GM19035 (cell line): ENCODE results near the gene SAMD4B.
A peak's percentile ranks its signal among the peaks of the same experiment; 100 is the strongest.

Experiments used
- ATAC-seq: cut with Tn5 transposase; IDR thresholded peaks from one replicate; pipeline ENCODE4 v1.9.1; 2021; ENCODE audit not compliant: unreplicated experiment

SAMD4B gene

DNA sequence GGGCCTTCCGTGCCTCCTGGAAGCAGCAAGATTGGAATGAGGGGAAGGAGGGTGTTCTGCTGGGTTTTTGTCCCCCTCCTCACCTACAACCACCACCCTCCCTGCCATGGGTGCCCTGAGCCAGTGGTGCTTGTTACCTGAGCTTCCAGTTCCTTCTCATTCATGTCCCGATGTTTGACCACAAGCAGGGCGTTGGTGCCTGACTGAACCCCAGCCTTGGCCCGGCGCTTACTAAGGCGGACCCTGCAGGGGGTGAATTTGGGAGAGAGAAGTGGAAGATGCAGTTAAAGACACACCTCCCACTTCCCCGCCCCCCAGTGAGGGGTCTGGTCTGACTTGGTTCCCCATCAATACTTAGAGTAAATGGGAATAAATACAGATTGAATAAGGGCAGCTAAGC, 44.3 kb downstream of the SAMD4B start:
- no peak for ATAC-seq

DNA sequence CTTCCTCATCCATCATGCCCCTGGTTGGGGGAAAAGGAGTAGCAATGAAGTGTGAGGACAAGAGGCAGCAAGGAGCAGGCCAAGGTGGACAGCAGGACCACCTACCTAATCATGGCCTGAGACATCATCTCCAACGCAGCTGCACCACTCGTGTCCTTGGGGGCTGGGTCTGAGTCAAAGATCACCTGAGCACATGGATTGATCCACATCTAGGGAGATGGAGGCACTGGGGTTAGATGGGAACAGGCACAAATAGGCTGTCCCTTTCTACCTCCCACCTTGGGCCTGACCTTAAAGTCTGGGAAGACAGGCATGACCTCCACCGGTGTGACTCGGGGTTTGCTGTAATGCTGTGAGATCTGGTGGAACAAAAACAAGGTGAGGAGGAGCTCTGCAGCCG, 46.4 kb downstream of the SAMD4B start:
- no peak for ATAC-seq

DNA sequence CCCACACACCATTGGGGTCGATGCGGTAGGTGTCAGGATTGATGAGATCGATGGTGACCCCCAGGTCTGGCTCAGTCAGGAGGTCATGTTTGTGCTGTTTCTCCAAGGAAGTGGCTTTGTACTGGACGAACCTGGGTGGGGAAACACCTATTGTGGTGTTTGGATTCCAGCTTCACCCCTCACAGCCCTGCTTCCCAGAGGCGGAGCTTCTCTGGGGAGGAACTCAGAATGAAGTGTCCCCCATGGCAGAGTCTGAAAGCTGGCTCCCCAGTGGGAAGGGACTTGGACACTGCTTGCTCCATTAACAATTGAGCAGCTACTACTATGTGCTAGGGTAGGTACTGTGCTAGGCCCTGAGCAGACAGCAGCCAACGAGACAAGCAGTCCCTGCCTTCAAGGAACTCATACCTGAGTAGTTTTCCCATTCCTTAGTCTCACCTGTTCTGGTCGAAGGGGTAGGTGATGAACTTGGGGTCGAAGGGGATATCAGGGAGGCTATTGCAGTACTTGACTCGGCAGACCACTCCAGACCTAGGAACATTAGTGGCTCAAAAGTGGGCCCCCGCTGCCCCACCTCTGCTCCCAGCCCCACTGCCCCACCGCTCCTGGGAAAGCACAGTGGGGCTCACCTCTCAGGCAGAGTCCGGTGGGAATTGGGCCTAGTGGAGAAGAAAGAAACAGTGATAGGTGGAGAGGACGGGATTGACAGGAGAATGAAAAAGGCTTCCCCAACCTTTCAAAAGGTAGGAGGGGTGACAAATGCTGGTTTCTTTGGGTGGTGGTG, 47.6 kb downstream of the SAMD4B start:
- ATAC-seq: no peak

DNA sequence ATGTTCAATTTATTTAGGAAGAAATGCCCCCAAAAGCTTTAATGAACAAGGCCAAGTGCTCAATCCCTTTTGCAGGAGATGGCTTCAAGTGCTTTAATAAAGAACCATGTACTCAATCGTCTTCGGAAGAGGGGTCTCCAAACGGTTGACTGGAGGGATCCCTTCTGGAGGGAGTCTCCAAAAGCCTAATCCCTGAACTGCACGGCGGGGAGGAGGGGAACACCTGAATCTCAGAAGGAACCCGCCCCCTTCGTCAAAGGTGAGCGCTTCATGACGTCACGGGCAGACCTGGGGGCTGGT, 48.2 kb downstream of the SAMD4B start:
- no peak for ATAC-seq

DNA sequence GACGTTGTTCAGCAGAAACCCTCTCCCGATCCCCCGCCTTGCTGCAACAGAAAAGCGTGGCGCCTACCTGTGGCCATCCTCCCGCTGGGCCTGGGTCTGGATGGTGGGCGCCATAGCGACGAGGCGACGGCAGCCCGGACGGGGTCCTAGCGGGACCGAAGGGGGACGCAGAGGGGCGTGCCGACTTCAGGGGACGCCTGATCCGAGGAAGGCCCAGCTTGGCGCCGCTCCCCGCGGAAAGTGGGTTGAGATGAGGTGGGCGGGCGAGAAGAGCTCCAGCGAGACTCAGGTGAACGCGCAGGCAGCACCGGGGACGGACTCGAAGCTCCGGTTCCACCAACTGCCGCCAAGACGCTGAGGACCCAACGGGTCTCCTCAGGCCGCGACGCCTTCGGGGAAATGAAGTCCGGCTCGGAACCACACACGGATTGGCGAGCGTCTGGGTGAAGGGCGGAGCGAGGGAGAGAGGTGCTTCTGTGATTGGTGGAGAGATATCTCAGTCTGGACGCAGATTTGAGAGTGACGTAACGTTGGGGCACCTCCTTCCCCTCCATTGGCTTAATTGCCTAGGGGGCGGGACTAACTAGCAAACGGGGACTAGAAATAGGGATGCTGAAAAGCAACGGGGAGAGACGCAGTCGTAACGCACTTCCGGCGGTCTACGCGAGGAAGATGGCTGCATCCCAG, 48.7 kb downstream of the SAMD4B start, which contains the start of the genes MED29 and PAF1:
Gene MED29 (plus strand): TSS at position 628 of the 687 bp plus-strand sequence. CDS start 45 bp downstream, at position 673.
Gene PAF1 (minus strand): TSS at position 356 of the 687 bp plus-strand sequence. CDS start 242 bp downstream, at position 114.
- ATAC-seq: peak; percentile 93

DNA sequence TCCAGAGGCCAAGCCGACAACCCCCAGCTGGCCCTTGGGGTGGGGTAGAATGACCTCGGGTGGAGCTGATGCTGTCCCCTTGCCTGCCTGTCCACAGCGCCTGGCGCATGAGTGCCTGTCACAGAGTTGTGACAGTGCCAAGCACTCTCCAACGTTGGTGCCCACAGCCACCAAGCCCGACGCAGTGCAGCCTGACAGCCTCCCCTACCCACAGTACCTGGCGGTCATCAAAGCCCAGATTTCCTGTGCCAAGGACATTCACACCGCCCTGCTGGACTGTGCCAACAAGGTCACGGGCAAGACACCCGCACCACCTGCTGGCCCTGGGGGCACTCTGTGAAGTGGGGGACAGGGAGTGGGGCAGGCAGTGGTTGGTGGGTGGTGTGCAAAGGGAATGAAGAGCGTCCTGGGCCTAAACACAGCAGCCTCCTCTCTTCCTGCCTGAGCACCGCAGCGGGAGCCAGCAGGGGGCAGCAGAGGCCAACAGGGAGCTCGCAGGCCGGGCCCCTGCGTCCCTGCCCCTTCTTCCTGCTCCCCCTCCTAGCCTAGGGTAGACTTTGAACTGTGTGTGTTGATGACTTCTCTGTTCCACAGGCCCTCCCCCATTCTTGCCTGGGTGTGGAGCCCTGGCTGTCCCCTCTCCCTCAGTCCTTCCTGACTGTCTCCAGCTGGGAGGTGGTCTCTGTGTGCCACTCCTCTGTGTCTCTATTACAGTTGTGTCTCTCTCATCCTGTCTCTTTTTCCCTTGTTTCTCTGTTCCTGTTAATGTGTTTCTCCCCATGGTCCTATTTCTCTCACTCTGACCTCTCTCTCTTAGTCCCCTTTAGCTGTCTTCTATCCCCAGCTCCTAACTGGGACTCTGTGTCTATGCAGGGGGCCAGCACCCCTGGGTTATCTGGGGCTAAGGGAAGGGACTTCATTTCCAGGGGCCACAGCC, 55.4 kb downstream of the SAMD4B start:
- ATAC-seq: no peak

DNA sequence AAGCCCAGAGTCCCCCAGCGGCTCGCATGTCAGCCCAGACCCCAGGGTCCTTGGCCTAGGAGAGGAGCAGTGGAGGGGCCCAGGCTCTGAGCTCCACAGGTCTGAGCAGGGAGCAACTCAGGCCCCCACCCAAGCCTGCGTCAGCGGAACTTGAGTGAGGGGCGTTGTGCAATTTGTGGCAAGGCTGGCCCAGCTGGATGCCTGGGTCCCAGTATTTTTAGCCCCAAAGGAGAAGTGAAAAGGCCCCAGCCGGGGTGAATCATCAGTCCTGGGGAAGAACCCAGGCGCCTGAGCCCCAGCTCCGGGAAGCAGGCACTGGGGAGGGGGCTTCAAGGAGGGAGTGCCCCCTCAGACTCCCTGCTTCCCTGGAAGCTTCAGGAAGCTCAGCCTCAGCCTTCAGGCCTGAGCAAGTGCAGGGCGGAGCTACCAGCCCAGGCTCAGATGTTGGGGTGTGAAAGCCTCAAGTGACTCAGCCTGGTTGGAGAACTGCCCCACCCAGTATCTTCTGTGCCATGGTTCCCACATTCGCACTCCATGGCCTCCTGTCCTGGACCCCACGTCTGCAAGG, 56.2 kb downstream of the SAMD4B start:
- ATAC-seq: no peak

DNA sequence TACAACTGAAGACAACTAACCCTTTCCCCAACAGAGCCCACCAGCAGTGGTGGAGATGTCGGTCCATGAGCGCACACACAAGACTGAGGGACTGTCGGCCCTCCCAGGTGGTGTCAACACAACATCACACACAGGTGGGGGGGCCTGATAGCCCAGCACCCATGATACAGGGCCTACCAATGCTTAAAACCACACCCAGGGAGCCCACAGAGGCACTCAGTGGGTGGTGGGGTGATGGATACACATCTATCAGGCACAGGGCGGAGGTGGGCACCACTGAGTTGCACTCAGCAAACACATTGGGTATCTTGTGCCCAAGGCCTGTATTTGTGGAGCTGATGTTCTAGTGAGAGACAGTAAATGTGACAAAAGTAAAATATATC, 57.4 kb downstream of the SAMD4B start:
- ATAC-seq: no peak

DNA sequence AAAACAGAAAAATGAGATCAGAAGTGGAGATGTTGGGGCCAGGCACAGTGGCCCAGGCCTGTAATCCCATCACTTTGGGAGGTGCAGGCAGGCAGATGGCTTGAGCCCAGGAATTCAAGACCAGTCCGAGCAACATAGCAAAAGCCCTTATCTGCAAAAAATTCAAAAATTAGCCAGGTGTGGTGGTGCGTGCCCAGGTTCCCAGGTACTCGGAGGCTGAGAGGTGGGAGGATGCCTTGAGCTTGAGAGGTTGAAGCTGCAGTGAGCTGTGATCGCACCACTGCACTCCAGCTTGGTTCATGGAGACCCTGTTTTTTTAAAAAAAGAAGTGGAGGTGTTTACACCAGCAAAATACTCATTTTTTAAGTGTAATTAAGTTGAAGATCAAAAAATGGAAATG, 57.8 kb downstream of the SAMD4B start:
- no peak for ATAC-seq

DNA sequence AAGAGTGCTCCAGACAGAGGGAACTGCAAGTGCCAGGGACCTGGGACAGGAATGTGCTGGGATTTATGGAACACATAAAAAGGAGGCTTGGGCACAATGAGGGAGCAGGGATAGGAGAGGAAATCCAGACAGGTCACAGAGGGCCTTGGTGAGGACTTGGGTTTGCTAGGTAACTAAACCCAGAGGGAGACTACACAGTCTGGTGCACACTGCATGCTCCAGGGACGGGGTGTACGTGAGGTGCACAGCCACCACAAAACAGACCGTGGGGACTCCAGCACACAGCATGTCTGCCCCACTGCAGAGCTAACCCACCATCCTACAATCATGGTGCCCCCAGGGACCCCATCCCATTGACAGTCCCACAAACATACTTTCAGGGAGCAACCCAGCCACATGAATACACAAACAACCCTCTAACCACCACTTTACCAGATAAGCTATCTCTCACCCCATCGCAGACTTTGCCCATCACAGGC, 58.9 kb downstream of the SAMD4B start:
- no peak for ATAC-seq

DNA sequence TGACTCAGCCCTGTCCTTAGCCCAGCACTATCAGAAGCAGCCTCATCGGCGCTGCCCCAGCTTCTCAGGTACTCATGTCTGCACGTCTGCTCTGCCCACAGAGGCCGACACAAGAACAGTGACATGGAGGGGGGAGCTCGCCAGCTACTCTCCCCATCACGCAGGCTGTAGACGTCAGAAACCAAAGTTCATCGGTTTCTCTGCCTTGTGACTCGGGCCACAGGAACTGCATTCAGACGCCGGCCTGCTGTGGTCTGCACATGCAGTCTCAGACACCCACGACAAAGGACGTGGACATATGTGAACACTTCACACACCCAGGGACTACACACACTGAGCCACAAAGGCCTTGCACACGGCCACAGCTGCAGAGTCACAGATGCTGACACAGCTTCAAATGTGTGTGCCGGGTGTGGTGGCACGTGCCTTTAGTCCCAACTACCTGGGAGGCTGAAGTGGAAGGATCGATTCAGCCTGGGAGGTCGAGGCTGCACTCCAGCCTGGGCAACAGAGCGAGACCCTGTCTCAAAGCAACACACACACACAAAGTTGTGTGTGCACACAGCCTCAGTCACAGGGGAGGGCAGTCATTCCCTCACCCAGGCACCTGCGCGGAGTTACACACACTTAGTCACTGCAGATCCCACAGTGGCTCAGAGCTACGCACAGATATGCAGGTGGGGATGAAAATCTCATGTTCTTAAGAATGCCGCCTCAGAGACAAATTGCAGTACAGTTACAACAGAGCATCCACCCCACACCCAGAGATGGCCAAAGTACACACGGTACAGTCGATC, 59.5 kb downstream of the SAMD4B start:
- no peak for ATAC-seq

DNA sequence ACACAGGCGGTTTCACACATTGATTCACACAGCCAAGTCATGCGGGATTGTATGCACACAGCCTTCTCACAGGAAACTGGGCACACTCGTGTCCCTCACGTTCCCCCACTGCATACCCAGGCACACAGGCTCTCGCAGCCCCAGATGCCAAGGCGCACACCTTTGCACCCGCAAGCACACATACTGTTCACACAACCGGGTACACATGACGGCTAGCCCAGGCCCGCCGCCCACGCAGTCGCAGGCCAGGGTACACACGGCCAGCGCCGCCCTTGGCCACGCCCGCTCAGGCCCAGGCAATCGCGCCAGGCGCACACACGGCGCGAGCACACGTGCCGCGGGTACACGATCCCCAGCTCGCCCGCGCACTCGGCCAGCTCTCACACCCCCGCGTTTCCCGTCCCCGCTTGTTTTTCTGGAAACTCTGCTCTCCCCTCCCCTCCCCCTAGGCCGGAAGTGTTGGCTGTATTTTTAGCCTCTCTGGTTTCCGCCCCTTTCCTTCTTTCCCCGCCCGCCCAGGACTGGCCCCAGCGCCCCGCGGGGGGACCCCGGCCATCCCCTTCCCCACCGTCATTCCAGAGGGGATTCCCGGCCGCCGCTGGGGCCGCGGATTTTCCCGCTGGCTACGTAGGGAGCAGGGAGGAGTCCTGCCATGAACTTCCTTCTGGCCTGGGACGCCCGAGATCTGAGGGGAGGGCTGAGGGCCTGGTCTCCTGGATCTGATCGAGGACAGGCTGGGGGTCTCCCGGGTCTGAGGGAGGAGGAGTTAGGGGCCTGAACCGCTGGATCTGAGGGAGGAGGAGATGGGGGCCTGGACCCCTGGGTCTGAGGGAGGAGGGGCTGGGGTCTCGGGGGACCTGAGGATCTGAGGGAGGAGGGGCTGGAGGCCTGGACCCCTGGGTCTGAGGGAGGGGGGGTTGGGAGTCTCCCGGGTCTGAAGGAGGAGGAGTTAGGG, 60.4 kb downstream of the SAMD4B start:
- ATAC-seq: peak; percentile 34

DNA sequence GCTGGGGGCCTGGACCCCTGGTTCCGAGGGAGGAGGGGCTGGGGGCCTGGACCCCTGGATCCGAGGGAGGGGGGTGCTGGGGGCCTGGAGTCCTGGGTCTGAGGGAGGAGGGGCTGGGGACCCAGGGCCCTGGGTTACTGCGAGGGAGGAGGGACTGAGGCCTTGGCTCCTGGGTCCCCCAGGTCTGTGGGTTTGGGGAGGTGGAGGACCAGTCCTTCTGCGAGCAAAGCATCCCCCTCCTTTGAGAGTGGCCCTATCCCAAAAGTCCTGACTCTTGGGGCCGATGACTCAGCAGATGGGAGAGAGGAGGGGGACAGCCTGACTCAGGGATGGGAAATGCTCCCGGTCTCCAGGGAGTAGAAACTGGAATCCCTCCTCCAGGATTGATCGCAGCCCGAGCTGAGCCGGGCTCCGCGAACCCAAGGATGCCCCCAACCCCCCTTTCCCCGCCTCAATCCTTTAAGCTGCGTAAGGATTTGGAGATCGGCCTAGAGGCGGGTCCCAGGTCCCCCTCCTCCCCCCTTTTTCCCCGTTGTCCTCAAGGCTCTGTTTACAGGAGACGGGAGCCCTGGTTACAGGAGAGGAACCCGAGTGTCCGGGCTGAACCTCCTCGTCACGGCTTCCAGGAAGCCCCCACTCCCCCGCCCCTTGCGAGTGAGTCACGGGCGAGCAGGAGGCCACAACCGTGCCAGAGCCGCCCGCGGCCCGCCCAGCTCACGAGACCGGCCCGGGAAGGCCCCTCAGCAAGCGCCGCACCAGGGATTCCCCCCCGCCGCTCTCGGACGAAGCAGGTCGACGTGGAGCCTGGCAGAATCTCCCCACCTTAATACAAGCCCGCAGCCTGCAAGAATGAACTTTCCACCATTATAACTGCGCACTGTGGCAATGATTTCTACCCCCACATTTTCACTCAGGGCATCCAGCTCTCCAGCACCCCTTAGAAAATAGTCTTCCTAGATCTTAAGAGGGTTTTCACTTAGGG, 61.4 kb downstream of the SAMD4B start:
- ATAC-seq: peak; percentile 33

DNA sequence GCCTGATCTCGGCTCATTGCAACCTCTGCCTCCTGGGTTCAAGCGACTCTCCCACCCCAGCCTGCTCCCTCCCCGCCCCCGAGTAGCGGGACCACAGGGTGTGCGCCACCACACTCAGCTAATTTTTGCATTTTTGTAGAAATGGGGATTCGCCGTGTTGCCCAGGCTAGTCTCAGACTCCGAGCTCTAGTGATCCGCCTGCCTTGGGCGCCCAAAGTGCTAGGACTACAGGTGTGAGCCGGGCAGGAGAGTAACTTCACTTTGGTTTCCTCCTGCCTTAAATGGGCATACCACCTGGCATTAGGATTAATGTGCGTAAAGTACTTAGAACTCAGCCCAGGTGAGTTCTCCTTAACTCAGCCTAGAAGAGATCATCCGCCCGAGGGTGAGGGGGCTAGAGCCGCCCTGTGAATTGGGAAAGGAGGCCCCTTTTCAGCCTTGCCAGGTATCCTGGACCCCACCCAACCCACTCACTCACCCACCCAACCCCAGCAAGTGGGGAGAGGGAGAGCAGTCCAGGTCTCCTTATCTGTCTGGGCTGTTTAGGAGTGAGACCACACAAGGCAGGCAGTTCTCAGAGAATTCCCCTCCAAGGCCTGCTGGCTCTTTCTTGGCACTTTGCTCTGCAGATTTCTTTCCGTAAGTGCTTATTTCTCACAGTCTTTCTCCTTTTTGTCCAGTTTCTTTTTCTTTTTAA, 63.2 kb downstream of the SAMD4B start:
- no peak for ATAC-seq

DNA sequence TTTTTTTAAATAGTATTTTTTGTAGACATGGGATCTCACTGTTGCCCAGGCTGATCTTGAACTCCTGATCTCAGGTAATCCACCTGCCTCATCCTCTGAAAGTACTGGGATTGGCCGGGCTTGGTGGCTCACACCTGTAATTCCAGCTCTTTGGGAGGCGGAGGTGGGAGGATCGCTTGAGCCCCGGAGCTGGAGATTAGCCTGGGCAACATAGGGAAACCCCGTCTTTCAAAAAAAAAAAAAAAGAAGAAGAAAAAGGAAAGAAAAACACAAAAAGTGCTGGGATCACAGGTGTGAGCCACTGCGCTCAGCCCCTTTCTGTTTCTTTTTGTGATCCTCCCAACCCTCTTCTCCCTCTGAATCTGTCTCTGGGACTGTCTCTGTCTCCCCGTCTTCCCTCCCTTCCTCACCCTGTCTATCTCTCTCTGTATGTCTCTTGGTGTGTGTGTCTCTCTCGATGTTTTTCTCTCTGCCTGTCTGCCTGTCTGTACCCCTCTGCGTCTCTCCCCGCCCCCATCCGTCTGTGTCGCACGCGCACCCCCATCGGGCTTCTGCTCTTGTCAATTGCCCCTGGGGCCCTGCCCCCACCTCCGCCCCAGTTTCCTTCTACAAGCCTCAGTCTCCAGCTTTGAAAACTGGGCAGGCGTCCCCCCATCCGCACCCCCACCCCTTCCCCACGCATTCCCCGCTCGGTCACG, 63.9 kb downstream of the SAMD4B start:
- no peak for ATAC-seq

DNA sequence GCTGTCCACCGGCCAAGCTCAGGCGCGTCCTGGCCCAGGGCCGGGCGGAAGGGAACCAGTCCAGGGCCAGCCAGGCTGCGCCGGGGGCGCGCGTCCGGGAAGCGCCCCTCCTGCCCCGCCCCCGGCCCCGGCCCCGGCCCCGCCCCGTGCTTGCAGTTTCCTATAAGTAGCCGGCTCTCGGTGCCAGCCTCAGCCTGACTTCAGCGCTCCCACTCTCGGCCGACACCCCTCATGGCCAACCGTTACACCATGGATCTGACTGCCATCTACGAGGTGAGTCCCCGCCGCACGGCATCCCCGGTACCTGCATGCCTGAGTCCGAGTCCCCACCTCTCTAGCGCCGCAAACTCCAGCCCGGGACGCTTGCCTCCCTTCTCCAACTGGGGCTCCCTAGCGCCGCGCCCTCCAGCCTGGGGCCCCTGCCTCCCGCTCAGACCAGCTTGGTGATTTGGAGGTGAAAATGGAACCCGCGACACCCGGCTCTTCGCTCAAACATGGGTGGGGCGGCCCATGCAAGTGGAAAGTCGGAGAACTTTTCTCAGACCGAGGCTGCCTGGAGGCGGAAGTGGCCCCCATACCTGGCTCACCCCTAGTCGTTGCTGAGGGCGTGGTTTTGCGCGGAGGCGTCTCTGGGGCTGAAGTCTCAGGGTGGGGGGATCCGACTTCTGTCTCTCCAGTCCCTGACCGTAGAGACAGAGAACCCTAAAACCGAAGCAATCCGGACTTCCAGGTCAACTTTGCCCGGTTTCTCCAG, 64.6 kb downstream of the SAMD4B start, which contains the start of gene ZFP36:
Gene ZFP36 (plus strand): TSS at position 192 of the 754 bp plus-strand sequence. CDS start 58 bp downstream, at position 250.
- peak; percentile 21 for ATAC-seq
